Testis (tissue), 3 donors: ENCODE results near the gene COG2. TPM values are rescaled to one million over a fixed set of nuclear protein-coding genes. Genes with fewer than 3 reads are reported as not detected.
"Not testable (repeated sequence)": the region's sequence is repeated elsewhere in the genome, so short reads cannot be mapped to it uniquely, and the experiment has no call there.

Source experiments
- DNase-seq: peaks from one replicate; pipeline ENCODE4 v3.0.0-alpha.2; 2019
- H3K27ac ChIP-seq, 2 donors: fragments of 200-600 bp; sonication (generic); one replicate each; pipeline ENCODE4 v1.5.1; 2019
- H3K27me3 ChIP-seq: fragments of 200-600 bp; sonication (generic); one replicate; pipeline ENCODE4 v1.5.1; 2019
- H3K36me3 ChIP-seq: fragments of 200-600 bp; sonication (generic); one replicate; pipeline ENCODE4 v1.5.1; 2017; ENCODE audit warnings: low read depth; ENCODE audit errors: missing control alignments
- H3K4me1 ChIP-seq: fragments of 200-600 bp; sonication (generic); one replicate; pipeline ENCODE4 v1.5.1; 2019
- H3K4me3 ChIP-seq, 2 donors: fragments of 200-600 bp; sonication (generic); one replicate each; pipeline ENCODE4 v1.5.1; 2017 to 2019
- H3K9me3 ChIP-seq: fragments of 200-600 bp; sonication (generic); one replicate; pipeline ENCODE4 v1.5.1; 2017
- CTCF ChIP-seq, 3 experiments: fragments of 450-650 bp in 2 of 3; fragments of 200-600 bp in 1 of 3; sonication (generic) in 1 of 3; IDR thresholded peaks; one replicate each; pipeline ENCODE4 v1.5.1; 2016 to 2019; ENCODE audit warnings: antibody characterized with exemption in 3 of 3, mild to moderate bottlenecking in 2 of 3, moderate library complexity in 1 of 3
- POLR2A ChIP-seq: fragments of 450-650 bp; IDR thresholded peaks from one replicate; pipeline ENCODE4 v1.6.1; 2017; ENCODE audit warnings: antibody characterized with exemption, mild to moderate bottlenecking, moderate library complexity
- WGBS, 2 donors: methylation state at CpG; one replicate each; pipeline ENCODE4 v1.1.5; 2018; 5-methylcytosine and 5-hydroxymethylcytosine counted together
- intact Hi-C: fragments of 100-400 bp; cut with DNase I; formaldehyde crosslinking; loops from one replicate; pipeline ENCODE4 v1.15.1; 2023; ENCODE audit warnings: low total_unique reads
- polyA plus RNA-seq: library from polyadenylated mRNA; stranded (reverse); fragments of 350-450 nt; fragmentation: Illumina TruSeq; extraction: RNeasy Lipid Tissue Mini Kit (QIAGEN cat#74804); gene quantifications from one replicate; pipeline ENCODE4 v1.2.3, GENCODE V29; 2014; ENCODE audit warnings: low read depth, low replicate concordance; ENCODE audit not compliant: insufficient read depth
- total RNA-seq, 2 donors: library from RNA; depleted of rRNA; stranded (reverse); fragments of >200 nt; gene quantifications; one replicate each; pipeline ENCODE4 v1.2.3, GENCODE V29; 2016

Gene COG2
- total and polyA plus RNA-seq, 3 donors from 2014 or later: 23.7 to 34.6 (median 29.4) TPM

GRCh38 chr1:230713547-230713914 lies 71.2 kb downstream of the COG2 start:
- no peak overlapping the region for H3K4me3 ChIP-seq
- no peak for DNase-seq
- WGBS, 2 donors: 79 to 81% methylated on average over 5 to 8 of the region's 8 CpGs
- no peaks in the 10 kb centered on the region for H3K36me3 ChIP-seq
- H3K27me3 ChIP-seq: no peaks in the 10 kb centered on the region
- H3K4me1 ChIP-seq: peaks cover 8% of the 10 kb centered on the region
- peak overlapping the region in 1 of 2 donors; percentile 10 for H3K27ac ChIP-seq
- TF ChIP-seq POLR2A: no peak
- no peak for TF ChIP-seq CTCF (IDR thresholded peaks at IDR 0.05)
- intact Hi-C loops: no loop called here
- H3K9me3 ChIP-seq: no peaks in the 10 kb centered on the region

DNA sequence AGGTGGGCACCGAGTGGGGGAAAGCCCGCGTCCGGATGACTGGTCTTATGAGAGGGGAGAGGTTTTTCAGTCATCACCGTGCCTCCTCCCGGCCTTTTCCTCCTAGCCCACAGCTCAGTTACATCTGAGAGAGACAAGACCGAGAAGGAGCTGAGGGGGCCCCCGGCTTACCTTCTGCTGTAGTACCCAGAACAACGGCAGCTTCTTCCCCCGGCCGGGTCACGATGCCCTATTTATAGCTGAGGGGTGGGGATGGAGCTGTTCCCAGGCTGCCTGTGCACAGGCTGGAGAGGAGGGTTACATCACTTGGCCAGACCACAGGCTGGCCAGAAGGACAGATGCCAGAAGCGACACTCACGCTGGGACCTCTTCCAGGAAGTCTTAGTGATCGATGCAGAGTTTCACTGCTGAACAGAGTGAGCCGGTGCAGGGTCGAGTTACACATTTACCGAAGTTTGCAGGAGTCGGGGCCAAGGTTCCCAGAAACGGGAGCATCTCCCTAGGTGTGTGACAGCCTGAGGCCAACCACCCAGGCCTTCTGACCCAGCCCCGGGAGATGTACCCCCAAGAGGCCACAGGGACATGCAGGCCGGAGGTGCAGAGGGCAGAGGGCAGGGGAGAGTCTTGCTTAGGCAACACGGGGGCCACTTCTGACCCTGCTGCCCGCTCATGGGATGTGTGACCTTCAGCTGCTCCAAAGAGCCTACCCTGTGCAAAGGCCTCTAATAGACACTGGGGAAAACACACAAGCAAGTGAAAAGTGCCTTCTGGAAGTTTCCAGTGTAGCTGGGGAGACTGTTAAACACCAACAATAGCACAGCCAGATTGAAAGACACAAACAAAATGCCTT lies 71.9 kb downstream of the COG2 start, which contains the start of gene AGT:
Gene AGT (minus strand): TSS at position 208 of the 850 bp plus-strand sequence. CDS start 3,299 bp downstream, outside the sequence.
- H3K27ac ChIP-seq: peak within 1 kb of the TSS in 1 of 2 donors; percentile 10
- no peak within 1 kb of the TSS for H3K4me3 ChIP-seq
- intact Hi-C loops: no loop called here
- no peaks in the 10 kb centered on the region for H3K9me3 ChIP-seq
- WGBS, 2 donors: 32 to 58% methylated on average over 18 to 24 of the region's 24 CpGs
- TF ChIP-seq POLR2A (no peak), CTCF (IDR thresholded peaks at IDR 0.05) (no peak)
- no peaks in the 10 kb centered on the region for H3K27me3 ChIP-seq
- peak; percentile 61 for DNase-seq
- H3K4me1 ChIP-seq: peaks cover 8% of the 10 kb centered on the region
- H3K36me3 ChIP-seq: no peaks in the 10 kb centered on the region

DNA sequence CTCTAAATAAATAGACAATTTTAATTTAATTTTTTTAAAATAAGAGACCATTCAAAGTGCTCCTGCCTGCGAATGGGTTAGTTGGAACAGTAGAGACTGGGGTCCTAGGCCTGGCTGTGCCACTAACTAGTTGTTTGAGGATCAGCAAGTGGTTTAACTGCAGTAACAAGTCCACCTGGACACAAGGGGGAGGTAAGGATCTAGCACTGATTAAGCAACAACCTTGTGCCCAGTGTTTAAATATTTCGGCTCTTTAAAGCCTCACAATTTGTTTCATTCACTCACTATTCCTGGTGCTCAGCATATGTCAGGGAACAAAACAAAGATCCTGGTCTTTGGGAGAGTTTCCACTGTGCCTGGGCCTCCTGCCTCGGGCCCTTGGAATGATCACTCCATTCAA lies 73.2 kb downstream of the COG2 start:
- no peaks in the 10 kb centered on the region for H3K36me3 ChIP-seq
- intact Hi-C loops: no loop called here
- no peak overlapping the region for H3K4me3 ChIP-seq
- H3K27ac ChIP-seq: no peak overlapping the region
- no peaks in the 10 kb centered on the region for H3K27me3 ChIP-seq
- no peaks in the 10 kb centered on the region for H3K9me3 ChIP-seq
- no peak for DNase-seq
- WGBS, 2 donors: 83 to 91% methylated on average over 3 of the region's 3 CpGs
- TF ChIP-seq CTCF (IDR thresholded peaks at IDR 0.05): no peak
- no peak for TF ChIP-seq POLR2A
- H3K4me1 ChIP-seq: peaks cover 8% of the 10 kb centered on the region

DNA sequence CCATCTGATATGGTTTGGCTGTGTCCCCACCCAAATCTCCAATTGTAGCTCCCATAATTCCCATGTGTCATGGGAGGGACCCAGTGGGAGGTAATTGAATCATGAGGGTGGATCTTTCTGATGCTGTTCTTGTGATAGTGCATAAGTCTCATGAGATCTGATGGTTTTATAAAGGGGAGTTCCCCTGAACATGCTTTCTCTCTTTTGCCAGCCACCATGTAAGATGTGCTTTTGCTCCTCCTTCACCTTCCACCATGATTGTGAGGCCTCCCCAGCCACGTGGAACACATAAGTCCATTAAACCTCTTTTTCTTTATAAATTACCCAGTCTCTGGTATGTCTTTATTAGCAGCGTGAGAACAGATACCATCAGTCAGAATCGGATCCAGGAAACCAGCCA lies 74.2 kb downstream of the COG2 start:
- H3K27me3 ChIP-seq, H3K36me3 ChIP-seq, DNase-seq, H3K4me1 ChIP-seq, H3K9me3 ChIP-seq, H3K4me3 ChIP-seq, intact Hi-C loops, H3K27ac ChIP-seq: not testable (repeated sequence)
- WGBS, 2 donors: 64% methylated on average over 3 of the region's 3 CpGs

DNA sequence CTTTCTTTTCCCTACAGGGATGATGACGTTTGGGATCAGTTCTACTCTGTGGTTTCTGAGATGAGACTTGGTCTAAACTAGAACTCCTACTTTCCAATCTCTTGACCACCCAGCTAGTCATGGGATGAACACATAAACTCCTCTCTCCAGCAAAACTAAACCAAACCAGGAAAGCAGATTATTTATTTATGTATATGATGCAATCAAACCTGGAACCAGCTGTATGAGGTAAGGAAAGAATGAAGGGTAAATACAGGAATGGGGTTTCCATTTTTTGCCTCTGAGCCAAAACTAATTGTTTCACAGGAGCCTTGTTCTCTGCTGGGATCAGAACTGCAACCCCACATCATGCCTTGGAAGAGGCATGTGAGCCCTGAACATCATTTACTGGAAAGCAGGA lies 75.0 kb downstream of the COG2 start:
- WGBS, 2 donors: 62 to 71% methylated on average over 1 of the region's 1 CpG
- Histone ChIP-seq H3K27me3 (no peaks in the 10 kb centered on the region), H3K36me3 (no peaks in the 10 kb centered on the region), H3K4me1 (peaks cover 8% of the 10 kb centered on the region), H3K9me3 (no peaks in the 10 kb centered on the region), H3K4me3 (no peak overlapping the region), H3K27ac (no peak overlapping the region)
- TF ChIP-seq POLR2A (no peak), CTCF (IDR thresholded peaks at IDR 0.05) (no peak)
- DNase-seq: no peak
- intact Hi-C loops: no loop called here

- intact Hi-C loops, DNase-seq, H3K27me3 ChIP-seq, H3K27ac ChIP-seq, H3K9me3 ChIP-seq, H3K4me3 ChIP-seq, H3K4me1 ChIP-seq, H3K36me3 ChIP-seq: not testable (repeated sequence)
- 95 to 100% methylated on average over 3 of the region's 3 CpGs for WGBS, 2 donors
Observed at GRCh38 chr1:230721849-230722522, 79.7 kb downstream of the COG2 start.
